HEK293 (cell line): ENCODE data around the gene NAV2.

Source experiments
- HOXA7 ChIP-seq: sonication (generic); formaldehyde crosslinking; IDR thresholded peaks from 2 replicates; pipeline ENCODE4 v1.8.1; 2022; ENCODE audit warnings: missing genetic modification reagents, borderline replicate concordance
- KLF7 ChIP-seq: fragments of 450-650 bp; formaldehyde crosslinking; IDR thresholded peaks from 2 replicates; pipeline ENCODE4 v1.5.1; 2016; ENCODE audit warnings: missing biosample characterization, missing genetic modification characterization, borderline replicate concordance
- ZNF350 ChIP-seq: fragments of 450-650 bp; formaldehyde crosslinking; IDR thresholded peaks from 2 replicates; pipeline ENCODE4 v1.5.0; 2017; ENCODE audit warnings: missing biosample characterization, mild to moderate bottlenecking, missing genetic modification characterization
- ZNF670 ChIP-seq: fragments of 450-650 bp; formaldehyde crosslinking; IDR thresholded peaks from 2 replicates; pipeline ENCODE4 v1.5.1; 2016; ENCODE audit warnings: missing biosample characterization, missing genetic modification characterization, low read depth
- ZNF843 ChIP-seq: fragments of 450-650 bp; formaldehyde crosslinking; IDR thresholded peaks from 2 replicates; pipeline ENCODE4 v1.5.1; 2016; ENCODE audit warnings: missing biosample characterization, missing genetic modification characterization
- TF ChIP-seq, protein P1 (sequence below): fragments of 450-650 bp; formaldehyde crosslinking; IDR thresholded peaks from 2 replicates; pipeline ENCODE4 v1.5.1; 2016; ENCODE audit warnings: missing biosample characterization, missing genetic modification characterization

DNA sequence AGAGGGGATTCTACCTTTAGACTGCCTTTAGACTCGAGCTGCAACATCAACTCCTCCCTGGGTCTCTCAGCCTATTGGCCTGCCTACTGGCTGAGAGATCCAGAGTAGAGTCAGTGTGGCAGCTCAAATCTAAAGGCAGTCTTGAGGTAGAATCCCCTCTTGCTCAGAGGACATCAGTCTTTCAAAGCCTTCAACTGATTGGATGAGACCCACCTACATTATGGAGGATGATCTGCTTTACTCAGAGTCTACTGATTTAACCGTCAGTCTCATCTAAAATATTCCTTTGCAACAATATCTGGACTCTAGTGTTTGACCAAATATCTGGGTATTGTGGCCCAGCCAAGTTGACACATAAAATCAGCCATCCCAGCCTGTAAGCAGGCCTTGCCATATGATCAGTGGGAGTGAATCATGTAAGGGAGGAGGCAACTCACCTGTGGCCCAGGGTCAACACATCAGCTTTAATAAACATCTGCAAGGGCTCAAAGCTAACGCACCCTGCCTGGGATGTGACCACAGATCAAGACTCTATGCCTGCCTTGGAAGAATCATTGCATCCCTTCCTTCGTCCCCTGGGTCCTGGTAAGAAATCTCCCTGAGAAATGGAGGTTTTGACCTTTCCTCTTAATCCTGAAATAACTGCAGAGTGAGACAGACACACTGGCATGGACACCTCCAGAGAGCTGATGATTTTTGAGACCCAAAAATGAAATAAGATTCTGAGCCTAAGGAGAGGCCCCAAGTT, 249.6 kb downstream of the NAV2 start:
- no peak for TF ChIP-seq ZNF843 (tag by site-specific recombination)
- no peak for TF ChIP-seq ZNF670 (tag by site-specific recombination)
- no peak for TF ChIP-seq KLF7
- TF ChIP-seq ZNF350 (tag by site-specific recombination), result no peak
- TF ChIP-seq, protein P1, sequence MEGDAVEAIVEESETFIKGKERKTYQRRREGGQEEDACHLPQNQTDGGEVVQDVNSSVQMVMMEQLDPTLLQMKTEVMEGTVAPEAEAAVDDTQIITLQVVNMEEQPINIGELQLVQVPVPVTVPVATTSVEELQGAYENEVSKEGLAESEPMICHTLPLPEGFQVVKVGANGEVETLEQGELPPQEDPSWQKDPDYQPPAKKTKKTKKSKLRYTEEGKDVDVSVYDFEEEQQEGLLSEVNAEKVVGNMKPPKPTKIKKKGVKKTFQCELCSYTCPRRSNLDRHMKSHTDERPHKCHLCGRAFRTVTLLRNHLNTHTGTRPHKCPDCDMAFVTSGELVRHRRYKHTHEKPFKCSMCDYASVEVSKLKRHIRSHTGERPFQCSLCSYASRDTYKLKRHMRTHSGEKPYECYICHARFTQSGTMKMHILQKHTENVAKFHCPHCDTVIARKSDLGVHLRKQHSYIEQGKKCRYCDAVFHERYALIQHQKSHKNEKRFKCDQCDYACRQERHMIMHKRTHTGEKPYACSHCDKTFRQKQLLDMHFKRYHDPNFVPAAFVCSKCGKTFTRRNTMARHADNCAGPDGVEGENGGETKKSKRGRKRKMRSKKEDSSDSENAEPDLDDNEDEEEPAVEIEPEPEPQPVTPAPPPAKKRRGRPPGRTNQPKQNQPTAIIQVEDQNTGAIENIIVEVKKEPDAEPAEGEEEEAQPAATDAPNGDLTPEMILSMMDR, result no peak
- no peak for TF ChIP-seq HOXA7 (CRISPR knock-in tag)
